Rectal smooth muscle tissue (tissue), 1 donor: ENCODE results near the gene MMRN2.
"Not testable (repeated sequence)": the region's sequence is repeated elsewhere in the genome, so short reads cannot be mapped to it uniquely, and the experiment has no call there.

Source experiments
- H3K27ac ChIP-seq: one replicate; pipeline ENCODE4 v1.7.0; 2013; ENCODE audit warnings: low read depth, low read length, inconsistent platforms
- H3K27me3 ChIP-seq: one replicate; pipeline ENCODE4 v1.7.0; 2013; ENCODE audit warnings: low read length; ENCODE audit not compliant: control insufficient read depth, insufficient read depth
- H3K36me3 ChIP-seq: one replicate; pipeline ENCODE4 v1.7.0; 2013; ENCODE audit warnings: low read length; ENCODE audit not compliant: control insufficient read depth, insufficient read depth
- H3K4me1 ChIP-seq: one replicate; pipeline ENCODE4 v1.7.0; 2013; ENCODE audit warnings: low read length; ENCODE audit not compliant: control insufficient read depth, insufficient read depth
- H3K4me3 ChIP-seq: one replicate; pipeline ENCODE4 v1.7.0; 2013; ENCODE audit warnings: low read length
- H3K9ac ChIP-seq: one replicate; pipeline ENCODE4 v1.7.0; 2013; ENCODE audit warnings: low read length

Gene MMRN2, protein sequence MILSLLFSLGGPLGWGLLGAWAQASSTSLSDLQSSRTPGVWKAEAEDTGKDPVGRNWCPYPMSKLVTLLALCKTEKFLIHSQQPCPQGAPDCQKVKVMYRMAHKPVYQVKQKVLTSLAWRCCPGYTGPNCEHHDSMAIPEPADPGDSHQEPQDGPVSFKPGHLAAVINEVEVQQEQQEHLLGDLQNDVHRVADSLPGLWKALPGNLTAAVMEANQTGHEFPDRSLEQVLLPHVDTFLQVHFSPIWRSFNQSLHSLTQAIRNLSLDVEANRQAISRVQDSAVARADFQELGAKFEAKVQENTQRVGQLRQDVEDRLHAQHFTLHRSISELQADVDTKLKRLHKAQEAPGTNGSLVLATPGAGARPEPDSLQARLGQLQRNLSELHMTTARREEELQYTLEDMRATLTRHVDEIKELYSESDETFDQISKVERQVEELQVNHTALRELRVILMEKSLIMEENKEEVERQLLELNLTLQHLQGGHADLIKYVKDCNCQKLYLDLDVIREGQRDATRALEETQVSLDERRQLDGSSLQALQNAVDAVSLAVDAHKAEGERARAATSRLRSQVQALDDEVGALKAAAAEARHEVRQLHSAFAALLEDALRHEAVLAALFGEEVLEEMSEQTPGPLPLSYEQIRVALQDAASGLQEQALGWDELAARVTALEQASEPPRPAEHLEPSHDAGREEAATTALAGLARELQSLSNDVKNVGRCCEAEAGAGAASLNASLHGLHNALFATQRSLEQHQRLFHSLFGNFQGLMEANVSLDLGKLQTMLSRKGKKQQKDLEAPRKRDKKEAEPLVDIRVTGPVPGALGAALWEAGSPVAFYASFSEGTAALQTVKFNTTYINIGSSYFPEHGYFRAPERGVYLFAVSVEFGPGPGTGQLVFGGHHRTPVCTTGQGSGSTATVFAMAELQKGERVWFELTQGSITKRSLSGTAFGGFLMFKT

GRCh38 chr10:86957471-86958115, at the start of gene MMRN2:
Gene MMRN2 (minus strand): TSS chr10:86957615. CDS start chr10:86957541, 74 bp downstream.
- H3K36me3 ChIP-seq = no peaks in the 10 kb centered on the region
- H3K27me3 ChIP-seq = no peaks in the 10 kb centered on the region
- H3K27ac ChIP-seq = peak within 1 kb of the TSS; percentile 21
- no peaks in the 10 kb centered on the region for H3K4me1 ChIP-seq
- no peak within 1 kb of the TSS for H3K4me3 ChIP-seq
- H3K9ac ChIP-seq = no peak within 1 kb of the TSS

DNA sequence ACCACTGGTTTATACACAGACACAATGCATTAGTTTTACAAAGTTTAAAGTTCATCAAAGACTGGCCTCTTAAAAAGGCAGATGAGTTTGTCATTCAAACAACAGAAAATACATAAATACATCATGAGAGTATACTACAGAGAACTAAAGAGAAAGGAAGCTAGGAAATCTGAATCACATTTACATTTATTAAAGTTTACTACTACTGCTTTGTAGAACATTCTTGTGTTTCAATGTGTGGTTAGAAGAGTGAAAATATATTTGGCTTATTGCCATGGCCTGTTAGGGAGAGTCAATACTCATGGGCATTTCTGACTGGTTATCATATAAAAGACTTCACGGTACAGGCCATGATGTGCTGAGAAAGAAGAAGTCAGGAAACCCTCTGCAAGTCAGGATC, 49.7 kb upstream of the MMRN2 start:
- not testable (repeated sequence) for H3K27ac ChIP-seq, H3K36me3 ChIP-seq, H3K4me3 ChIP-seq, H3K27me3 ChIP-seq, H3K4me1 ChIP-seq, H3K9ac ChIP-seq

GRCh38 chr10:87000491-87000890, 43.1 kb upstream of the MMRN2 start:
- no peak overlapping the region for H3K4me3 ChIP-seq
- H3K36me3 ChIP-seq = no peaks in the 10 kb centered on the region
- H3K27ac ChIP-seq = no peak overlapping the region
- no peaks in the 10 kb centered on the region for H3K27me3 ChIP-seq
- H3K9ac ChIP-seq = no peak overlapping the region
- H3K4me1 ChIP-seq = no peaks in the 10 kb centered on the region

DNA sequence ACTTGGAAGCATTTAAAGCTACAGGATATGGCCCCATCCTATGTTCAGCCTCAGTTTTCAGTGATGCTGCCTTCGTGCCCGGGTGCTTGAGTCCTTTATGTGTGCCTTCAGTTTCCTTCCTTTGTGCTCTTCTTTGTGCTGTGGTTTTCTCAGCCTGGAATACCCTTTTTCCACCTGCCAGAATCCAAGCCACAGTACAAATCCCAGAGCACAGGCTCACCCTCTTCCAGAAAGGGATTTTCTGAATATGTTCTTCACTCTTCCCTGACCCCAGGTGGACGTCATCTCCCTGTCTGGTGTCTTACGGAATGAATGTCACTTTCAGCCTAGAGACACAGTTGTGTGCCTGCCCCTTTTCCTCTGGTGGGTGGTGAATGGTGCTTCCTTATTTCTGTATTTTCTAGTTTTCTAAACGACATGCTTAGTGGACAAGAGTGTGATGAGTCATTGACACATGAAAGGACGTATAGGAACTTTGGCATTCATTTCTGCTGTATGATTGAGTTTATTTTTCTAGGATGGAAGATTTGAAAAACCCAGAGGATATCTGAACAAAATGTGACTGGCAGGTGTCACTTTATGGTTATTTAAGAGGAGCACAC, 42.5 kb upstream of the MMRN2 start:
- not testable (repeated sequence) for H3K36me3 ChIP-seq, H3K4me3 ChIP-seq, H3K4me1 ChIP-seq, H3K9ac ChIP-seq, H3K27me3 ChIP-seq, H3K27ac ChIP-seq

DNA sequence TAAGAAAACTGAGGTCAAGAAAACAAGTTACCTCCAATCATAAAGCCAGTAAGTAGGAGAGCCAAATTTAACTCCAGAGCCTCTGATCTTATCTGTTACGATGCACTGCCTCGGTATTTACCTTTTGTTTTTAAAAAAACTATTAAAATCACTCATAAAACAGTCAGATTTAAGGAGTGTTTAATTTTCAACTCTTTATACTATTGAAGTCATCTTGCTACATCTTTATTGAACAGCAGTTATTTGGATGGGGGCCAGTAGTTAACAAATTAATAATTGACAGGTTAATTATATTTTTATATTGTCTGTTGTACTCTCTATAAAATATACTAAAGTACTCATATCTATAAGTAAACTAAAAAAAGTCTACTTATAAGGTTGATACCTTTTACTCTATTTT, 35.5 kb upstream of the MMRN2 start:
- Histone ChIP-seq H3K9ac (no peak overlapping the region), H3K27ac (no peak overlapping the region), H3K27me3 (no peaks in the 10 kb centered on the region), H3K4me1 (no peaks in the 10 kb centered on the region), H3K4me3 (no peak overlapping the region), H3K36me3 (no peaks in the 10 kb centered on the region)

GRCh38 chr10:86992456-86992855, 35.0 kb upstream of the MMRN2 start:
- H3K4me1 ChIP-seq = no peaks in the 10 kb centered on the region
- H3K27ac ChIP-seq = no peak overlapping the region
- H3K9ac ChIP-seq = no peak overlapping the region
- H3K36me3 ChIP-seq = no peaks in the 10 kb centered on the region
- H3K27me3 ChIP-seq = no peaks in the 10 kb centered on the region
- H3K4me3 ChIP-seq = no peak overlapping the region

DNA sequence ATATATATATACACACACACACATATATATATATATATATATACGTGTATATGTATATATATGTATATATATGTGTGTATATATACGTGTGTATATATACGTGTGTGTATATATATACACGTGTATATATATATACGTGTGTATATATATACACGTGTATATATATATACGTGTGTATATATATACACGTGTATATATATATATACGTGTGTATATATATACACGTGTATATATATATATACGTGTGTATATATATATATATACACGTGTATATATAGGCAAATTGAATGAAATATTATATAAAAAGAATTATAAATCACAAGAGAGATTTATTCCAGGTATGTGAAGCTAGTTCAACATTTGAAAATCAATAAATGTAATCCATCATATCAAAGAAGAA, 33.9 kb upstream of the MMRN2 start:
- not testable (repeated sequence) for H3K4me1 ChIP-seq, H3K4me3 ChIP-seq, H3K9ac ChIP-seq, H3K27ac ChIP-seq, H3K27me3 ChIP-seq, H3K36me3 ChIP-seq

- Histone ChIP-seq H3K4me1 (no peaks in the 10 kb centered on the region), H3K27ac (no peak overlapping the region), H3K36me3 (no peaks in the 10 kb centered on the region), H3K27me3 (no peaks in the 10 kb centered on the region), H3K4me3 (no peak overlapping the region), H3K9ac (no peak overlapping the region)
Measured at GRCh38 chr10:86988520-86988919, 31.1 kb upstream of the MMRN2 start.

- not testable (repeated sequence) for H3K9ac ChIP-seq, H3K27ac ChIP-seq, H3K36me3 ChIP-seq, H3K4me3 ChIP-seq, H3K4me1 ChIP-seq, H3K27me3 ChIP-seq
Measured at GRCh38 chr10:86984498-86984897, 27.1 kb upstream of the MMRN2 start.

- Histone ChIP-seq H3K27ac (no peak overlapping the region), H3K27me3 (no peaks in the 10 kb centered on the region), H3K4me3 (no peak overlapping the region), H3K9ac (no peak overlapping the region), H3K4me1 (no peaks in the 10 kb centered on the region), H3K36me3 (no peaks in the 10 kb centered on the region)
Measured at GRCh38 chr10:86981716-86982115, 24.3 kb upstream of the MMRN2 start.

- not testable (repeated sequence) for H3K4me1 ChIP-seq
Measured at GRCh38 chr10:86981020-86981419, 23.6 kb upstream of the MMRN2 start.

DNA sequence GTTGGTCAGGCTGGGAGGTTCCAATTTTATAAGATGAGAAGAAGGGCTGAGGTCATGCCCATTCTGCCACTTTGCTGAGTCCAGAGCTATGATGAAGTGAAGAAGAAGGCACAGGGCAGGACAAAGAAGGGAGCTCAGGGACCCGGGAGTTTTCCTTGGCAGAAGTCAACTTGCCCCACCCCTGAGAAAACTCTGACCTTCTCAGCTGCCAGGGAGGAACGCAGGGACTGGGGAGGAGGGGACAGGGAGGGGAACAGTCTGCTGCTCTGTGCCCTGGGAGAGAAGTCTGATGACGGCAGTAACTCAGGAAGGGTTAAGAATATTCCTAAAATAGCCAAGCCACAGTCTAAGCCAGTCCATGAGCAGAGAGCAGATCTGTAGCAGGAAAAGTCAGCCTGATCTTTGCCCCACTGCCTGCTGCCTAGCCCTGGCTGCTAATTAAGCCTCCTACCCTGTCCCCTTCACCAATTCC, 22.6 kb upstream of the MMRN2 start:
- Histone ChIP-seq H3K36me3 (no peaks in the 10 kb centered on the region), H3K27ac (peak overlapping the region; percentile 41), H3K9ac (no peak overlapping the region), H3K27me3 (no peaks in the 10 kb centered on the region), H3K4me3 (no peak overlapping the region), H3K4me1 (no peaks in the 10 kb centered on the region)

More at GRCh38 chr10:86981020-86981419, 23.6 kb upstream of the MMRN2 start:
- not testable (repeated sequence) for H3K36me3 ChIP-seq, H3K4me3 ChIP-seq, H3K27me3 ChIP-seq, H3K9ac ChIP-seq, H3K27ac ChIP-seq
